ENCODE measurements around the gene ABCA1.

- TF ChIP-seq, protein P1, sequence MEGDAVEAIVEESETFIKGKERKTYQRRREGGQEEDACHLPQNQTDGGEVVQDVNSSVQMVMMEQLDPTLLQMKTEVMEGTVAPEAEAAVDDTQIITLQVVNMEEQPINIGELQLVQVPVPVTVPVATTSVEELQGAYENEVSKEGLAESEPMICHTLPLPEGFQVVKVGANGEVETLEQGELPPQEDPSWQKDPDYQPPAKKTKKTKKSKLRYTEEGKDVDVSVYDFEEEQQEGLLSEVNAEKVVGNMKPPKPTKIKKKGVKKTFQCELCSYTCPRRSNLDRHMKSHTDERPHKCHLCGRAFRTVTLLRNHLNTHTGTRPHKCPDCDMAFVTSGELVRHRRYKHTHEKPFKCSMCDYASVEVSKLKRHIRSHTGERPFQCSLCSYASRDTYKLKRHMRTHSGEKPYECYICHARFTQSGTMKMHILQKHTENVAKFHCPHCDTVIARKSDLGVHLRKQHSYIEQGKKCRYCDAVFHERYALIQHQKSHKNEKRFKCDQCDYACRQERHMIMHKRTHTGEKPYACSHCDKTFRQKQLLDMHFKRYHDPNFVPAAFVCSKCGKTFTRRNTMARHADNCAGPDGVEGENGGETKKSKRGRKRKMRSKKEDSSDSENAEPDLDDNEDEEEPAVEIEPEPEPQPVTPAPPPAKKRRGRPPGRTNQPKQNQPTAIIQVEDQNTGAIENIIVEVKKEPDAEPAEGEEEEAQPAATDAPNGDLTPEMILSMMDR (IDR thresholded peaks at IDR 0.05; ENCODE audit: low read length) = no peak
- TF ChIP-seq EZH2 (IDR thresholded peaks at IDR 0.05; ENCODE audit: borderline replicate concordance, low read length) = no peak
Measured at GRCh38 chr9:104892701-104893100, 35.3 kb downstream of the ABCA1 start.
